ENCODE measurements around the gene BEND6. TPM values are rescaled to one million over a fixed set of nuclear protein-coding genes. Genes with fewer than 3 reads are reported as not detected.

The BEND6 gene
- polyA plus RNA-seq, 1 donor (not counting 4 experiments of a cell fraction or from before 2014, with no cell fraction given), result 1.0 TPM

DNA sequence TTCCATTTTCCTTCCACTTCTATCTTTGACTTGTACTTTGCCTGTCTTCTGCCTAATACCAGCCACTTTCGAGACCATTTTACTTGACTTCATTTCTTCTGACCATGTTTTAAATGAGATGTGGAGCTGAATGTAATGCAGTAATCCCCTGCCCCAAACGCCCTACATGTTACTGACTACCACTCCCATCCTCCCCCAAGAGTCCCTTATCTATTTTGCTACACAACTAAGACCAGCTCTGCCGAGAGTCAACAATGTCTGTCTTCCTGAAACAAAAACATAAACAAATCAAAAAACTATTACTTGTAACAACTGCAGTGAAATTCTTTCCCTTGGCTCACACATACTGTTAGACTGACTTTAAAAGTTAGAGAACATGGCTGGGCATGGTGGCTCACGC lies 64.5 kb downstream of the BEND6 start:
- Histone ChIP-seq H3K9me1 (ENCODE audit: control insufficient read depth, extremely low read depth, insufficient read depth, low read length) (no peaks in the 10 kb centered on the region), H3K9ac (ENCODE audit: control insufficient read depth, extremely low read depth, insufficient read depth, low read length) (no peak overlapping the region), H3K4me3 (ENCODE audit: control insufficient read depth in 2 of 3, extremely low read depth in 1 of 3, insufficient read depth in 2 of 3, low read depth in 1 of 3, low read length in 3 of 3) (no peak overlapping the region), H3K27ac (ENCODE audit: control insufficient read depth, insufficient read depth, low read length) (no peak overlapping the region), H3K36me3 (ENCODE audit: control insufficient read depth in 2 of 2, extremely low read depth in 1 of 2, insufficient read depth in 2 of 2, low read length in 2 of 2) (no peaks in the 10 kb centered on the region), H3K79me2 (ENCODE audit: control insufficient read depth, insufficient read depth, low read length) (no peaks in the 10 kb centered on the region), H4K20me1 (ENCODE audit: control insufficient read depth, extremely low read depth, insufficient read depth, low read length) (no peaks in the 10 kb centered on the region), H3K27me3 (ENCODE audit: control insufficient read depth, extremely low read depth, insufficient read depth, low read length) (no peaks in the 10 kb centered on the region), H3K4me2 (ENCODE audit: control insufficient read depth, extremely low read depth, insufficient read depth, low read depth, low read length) (no peak overlapping the region), H3K9me3 (ENCODE audit: control insufficient read depth, low read depth, low read length) (peaks cover under 1% of the 10 kb centered on the region), H2AFZ (ENCODE audit: control insufficient read depth, low read length) (no peak overlapping the region), H3K4me1 (ENCODE audit: control insufficient read depth, extremely low read depth, insufficient read depth, low read length) (no peaks in the 10 kb centered on the region)
- DNase-seq (ENCODE audit: low read depth, low spot score) (no peak), FAIRE-seq (no peak)
- TF ChIP-seq EZH2 (IDR thresholded peaks at IDR 0.05; ENCODE audit: low read length), result no peak
- TF ChIP-seq, protein P1, sequence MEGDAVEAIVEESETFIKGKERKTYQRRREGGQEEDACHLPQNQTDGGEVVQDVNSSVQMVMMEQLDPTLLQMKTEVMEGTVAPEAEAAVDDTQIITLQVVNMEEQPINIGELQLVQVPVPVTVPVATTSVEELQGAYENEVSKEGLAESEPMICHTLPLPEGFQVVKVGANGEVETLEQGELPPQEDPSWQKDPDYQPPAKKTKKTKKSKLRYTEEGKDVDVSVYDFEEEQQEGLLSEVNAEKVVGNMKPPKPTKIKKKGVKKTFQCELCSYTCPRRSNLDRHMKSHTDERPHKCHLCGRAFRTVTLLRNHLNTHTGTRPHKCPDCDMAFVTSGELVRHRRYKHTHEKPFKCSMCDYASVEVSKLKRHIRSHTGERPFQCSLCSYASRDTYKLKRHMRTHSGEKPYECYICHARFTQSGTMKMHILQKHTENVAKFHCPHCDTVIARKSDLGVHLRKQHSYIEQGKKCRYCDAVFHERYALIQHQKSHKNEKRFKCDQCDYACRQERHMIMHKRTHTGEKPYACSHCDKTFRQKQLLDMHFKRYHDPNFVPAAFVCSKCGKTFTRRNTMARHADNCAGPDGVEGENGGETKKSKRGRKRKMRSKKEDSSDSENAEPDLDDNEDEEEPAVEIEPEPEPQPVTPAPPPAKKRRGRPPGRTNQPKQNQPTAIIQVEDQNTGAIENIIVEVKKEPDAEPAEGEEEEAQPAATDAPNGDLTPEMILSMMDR (optimal IDR thresholded peaks at IDR 0.05 in 1 of 3, IDR thresholded peaks at IDR 0.05 in 1 of 3, conservative IDR thresholded peaks at IDR 0.05 in 1 of 3; ENCODE audit: extremely low read depth in 1 of 3, insufficient read depth in 2 of 3, low read length in 3 of 3), result no peak
- dilution Hi-C loops (cut with MboI; ENCODE audit: extremely low pct_ligation_motif_present, low sequenced_read_pairs), result no loop called here

DNA sequence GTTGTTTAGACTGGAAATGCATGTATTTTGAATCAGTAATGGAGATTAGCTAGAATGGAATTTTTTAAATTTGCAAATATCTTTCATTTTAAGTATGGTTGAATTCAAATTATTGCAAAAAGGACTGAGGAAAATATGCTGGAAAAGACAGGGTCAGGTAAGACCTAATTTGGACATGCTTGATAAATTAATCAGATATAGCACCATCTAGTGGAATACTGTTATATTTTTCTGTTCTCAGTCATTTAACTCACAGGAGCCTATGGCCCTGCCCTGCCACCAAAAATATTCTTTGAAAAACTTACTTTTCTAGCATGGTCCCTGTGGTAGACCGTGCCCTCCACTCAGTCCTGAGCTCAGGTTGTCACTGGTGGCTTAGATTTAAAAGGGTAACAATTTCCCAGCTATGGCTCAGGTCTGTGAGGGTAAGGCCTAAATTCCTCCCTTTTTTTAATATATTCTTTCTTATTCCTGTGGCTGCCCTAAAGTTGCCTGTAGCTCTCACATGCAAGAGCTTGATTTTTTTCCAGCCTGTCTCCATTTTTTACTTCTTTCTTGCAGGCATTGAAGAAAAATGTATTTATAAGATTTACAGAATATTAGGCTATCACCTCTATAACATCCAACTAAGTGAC lies 66.3 kb downstream of the BEND6 start:
- no peak overlapping the region for H3K4me3 ChIP-seq (ENCODE audit: control insufficient read depth in 2 of 3, extremely low read depth in 1 of 3, insufficient read depth in 2 of 3, low read depth in 1 of 3, low read length in 3 of 3)
- H3K27ac ChIP-seq (ENCODE audit: control insufficient read depth, insufficient read depth, low read length), result no peak overlapping the region
- H3K9me3 ChIP-seq (ENCODE audit: control insufficient read depth, low read depth, low read length), result peaks cover 2% of the 10 kb centered on the region
- H3K27me3 ChIP-seq (ENCODE audit: control insufficient read depth, extremely low read depth, insufficient read depth, low read length), result no peaks in the 10 kb centered on the region
- peak overlapping the region; percentile 62 for H2AFZ ChIP-seq (ENCODE audit: control insufficient read depth, low read length)
- dilution Hi-C loops (cut with MboI; ENCODE audit: extremely low pct_ligation_motif_present, low sequenced_read_pairs), result no loop called here
- H3K9ac ChIP-seq (ENCODE audit: control insufficient read depth, extremely low read depth, insufficient read depth, low read length), result no peak overlapping the region
- no peaks in the 10 kb centered on the region for H3K4me1 ChIP-seq (ENCODE audit: control insufficient read depth, extremely low read depth, insufficient read depth, low read length)
- H3K4me2 ChIP-seq (ENCODE audit: control insufficient read depth, extremely low read depth, insufficient read depth, low read depth, low read length), result no peak overlapping the region
- peak; percentile 7 for DNase-seq (ENCODE audit: low read depth, low spot score)
- no peaks in the 10 kb centered on the region for H3K36me3 ChIP-seq (ENCODE audit: control insufficient read depth in 2 of 2, extremely low read depth in 1 of 2, insufficient read depth in 2 of 2, low read length in 2 of 2)
- peak; percentile 5 for FAIRE-seq
- no peaks in the 10 kb centered on the region for H4K20me1 ChIP-seq (ENCODE audit: control insufficient read depth, extremely low read depth, insufficient read depth, low read length)
- no peaks in the 10 kb centered on the region for H3K79me2 ChIP-seq (ENCODE audit: control insufficient read depth, insufficient read depth, low read length)
- H3K9me1 ChIP-seq (ENCODE audit: control insufficient read depth, extremely low read depth, insufficient read depth, low read length), result no peaks in the 10 kb centered on the region
- TF ChIP-seq, protein P1 (optimal IDR thresholded peaks at IDR 0.05 in 1 of 3, IDR thresholded peaks at IDR 0.05 in 1 of 3, conservative IDR thresholded peaks at IDR 0.05 in 1 of 3; ENCODE audit: extremely low read depth in 1 of 3, insufficient read depth in 2 of 3, low read length in 3 of 3), result peak in 2 of 3 experiments; percentile 24 to 38
- no peak for TF ChIP-seq EZH2 (IDR thresholded peaks at IDR 0.05; ENCODE audit: low read length)

Data from keratinocyte (primary cell).